BLaER1 (cell line): ENCODE data around the gene DSCAML1.
"Not testable (repeated sequence)": the region's sequence is repeated elsewhere in the genome, so short reads cannot be mapped to it uniquely, and the experiment has no call there.

Experiments
- H3K27ac ChIP-seq: shearing (Covaris generic); formaldehyde crosslinking; 2 replicates; pipeline ENCODE4 v1.8.1; 2022
- H3K27me3 ChIP-seq: shearing (Covaris generic); formaldehyde crosslinking; 2 replicates; pipeline ENCODE4 v1.8.1; 2022
- H3K36me3 ChIP-seq: shearing (Covaris generic); formaldehyde crosslinking; 2 replicates; pipeline ENCODE4 v1.8.1; 2022
- H3K4me1 ChIP-seq: shearing (Covaris generic); formaldehyde crosslinking; 2 replicates; pipeline ENCODE4 v1.8.1; 2022
- H3K4me2 ChIP-seq: shearing (Covaris generic); formaldehyde crosslinking; 2 replicates; pipeline ENCODE4 v1.8.1; 2022
- H3K4me3 ChIP-seq: shearing (Covaris generic); formaldehyde crosslinking; 2 replicates; pipeline ENCODE4 v1.8.1; 2022
- H3K9ac ChIP-seq: shearing (Covaris generic); formaldehyde crosslinking; 2 replicates; pipeline ENCODE4 v1.8.1; 2022
- H3K9me3 ChIP-seq: shearing (Covaris generic); formaldehyde crosslinking; 2 replicates; pipeline ENCODE4 v1.8.1; 2022
- H4K20me1 ChIP-seq: shearing (Covaris generic); formaldehyde crosslinking; 2 replicates; pipeline ENCODE4 v1.8.1; 2022
- Cebpa-rat ChIP-seq: shearing (Covaris generic); IDR thresholded peaks from 2 replicates; pipeline ENCODE4 v1.8.1; 2022

Gene DSCAML1

GRCh38 chr11:117819096-117820040 is 22.4 kb upstream of the DSCAML1 start:
- no peak for TF ChIP-seq Cebpa-rat
- peak overlapping the region; percentile 78 for H3K4me2 ChIP-seq
- no peak overlapping the region for H3K4me3 ChIP-seq
- no peaks in the 10 kb centered on the region for H3K36me3 ChIP-seq
- H4K20me1 ChIP-seq: no peaks in the 10 kb centered on the region
- no peaks in the 10 kb centered on the region for H3K27me3 ChIP-seq
- 0 out of 2 replicates have a peak overlapping the region, but pooled peaks have one; percentile 11 for H3K9ac ChIP-seq
- H3K4me1 ChIP-seq: peaks cover 97% of the 10 kb centered on the region
- no peaks in the 10 kb centered on the region for H3K9me3 ChIP-seq
- peak overlapping the region; percentile 45; the same call in 1 of the 2 replicates for H3K27ac ChIP-seq

DNA sequence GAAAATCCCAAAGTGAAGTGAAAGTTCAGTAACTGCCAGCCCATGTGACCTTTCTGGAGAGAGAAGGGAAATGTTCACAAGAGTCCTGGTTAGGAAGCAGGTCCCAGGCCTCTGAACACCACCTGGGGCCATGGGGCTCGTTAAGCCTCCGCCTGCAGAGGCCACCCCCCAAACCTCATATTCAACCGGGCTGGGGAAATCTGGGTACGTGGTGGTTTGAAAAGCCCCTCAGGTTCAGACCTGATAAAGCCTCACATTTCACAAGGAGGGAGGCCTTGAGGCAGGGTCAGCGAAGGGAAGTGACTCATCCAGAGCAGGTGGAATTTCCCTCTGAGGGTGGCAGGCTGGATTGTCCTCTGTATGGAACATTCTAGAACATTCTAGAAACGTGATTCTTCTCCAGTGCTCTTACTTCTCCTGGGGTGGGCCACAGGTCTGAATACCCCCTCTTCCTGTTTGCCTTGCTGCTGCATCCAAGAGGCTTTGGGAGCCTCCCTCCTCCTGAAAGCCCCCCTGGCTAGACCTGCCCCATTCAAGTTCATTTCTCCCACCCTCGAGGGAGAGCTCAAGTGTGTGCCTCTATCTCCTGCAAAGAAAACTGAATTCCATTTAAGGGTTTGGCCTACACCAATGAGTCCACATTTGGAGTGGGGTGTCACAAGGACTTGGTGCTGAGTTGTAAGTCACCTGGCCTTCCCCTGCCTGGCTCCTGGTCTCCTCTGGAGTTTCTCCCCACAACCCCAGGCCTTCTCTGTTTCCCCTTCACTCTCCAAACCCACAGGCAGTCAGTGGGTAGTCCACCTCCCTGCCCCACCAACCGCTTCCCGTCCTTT is 21.2 kb upstream of the DSCAML1 start:
- H3K27me3 ChIP-seq: no peaks in the 10 kb centered on the region
- H3K4me2 ChIP-seq: peak overlapping the region; percentile 83
- no peaks in the 10 kb centered on the region for H4K20me1 ChIP-seq
- H3K4me1 ChIP-seq: peaks cover 92% of the 10 kb centered on the region
- H3K36me3 ChIP-seq: no peaks in the 10 kb centered on the region
- no peak overlapping the region for H3K9ac ChIP-seq
- H3K9me3 ChIP-seq: no peaks in the 10 kb centered on the region
- H3K27ac ChIP-seq: no peak overlapping the region
- TF ChIP-seq Cebpa-rat: no peak
- no peak overlapping the region for H3K4me3 ChIP-seq

DNA sequence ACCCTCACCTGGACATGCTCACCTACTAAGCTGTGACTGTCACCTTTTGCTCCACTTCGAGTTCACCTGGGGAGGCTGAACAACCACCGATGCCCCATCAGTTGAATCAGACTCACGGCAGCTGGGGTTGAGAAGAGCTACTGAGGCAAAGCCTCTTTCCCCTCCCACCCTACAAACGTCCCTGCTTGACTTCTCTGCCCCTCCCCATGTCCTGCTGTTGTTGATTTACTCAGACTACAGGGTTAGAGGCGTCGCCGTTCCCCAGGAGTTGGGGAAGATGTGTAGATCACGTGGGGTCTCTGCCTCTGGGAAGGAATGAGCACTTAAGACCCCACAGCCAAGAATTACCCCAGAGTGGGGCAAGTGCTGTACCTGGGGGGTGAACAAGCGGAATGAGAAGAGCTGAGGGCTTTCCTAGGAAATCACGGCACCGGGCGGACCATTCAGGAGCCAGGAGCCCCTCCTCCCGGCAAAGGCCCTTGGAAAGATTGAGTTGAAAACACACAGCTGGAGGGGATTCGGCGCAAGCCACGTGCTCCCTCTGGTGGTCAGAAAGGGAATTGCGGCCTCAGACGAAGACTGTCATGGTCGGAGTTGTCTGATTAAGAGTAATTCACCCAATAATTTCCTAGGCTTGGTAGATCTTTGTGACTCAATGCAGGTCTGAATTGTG is 20.5 kb upstream of the DSCAML1 start:
- Histone ChIP-seq H3K9ac (peak overlapping the region; percentile 43; the same call in 1 of the 2 replicates), H3K4me1 (peaks cover 85% of the 10 kb centered on the region), H3K27me3 (no peaks in the 10 kb centered on the region), H3K4me3 (no peak overlapping the region), H3K36me3 (no peaks in the 10 kb centered on the region), H3K4me2 (peak overlapping the region; percentile 83), H3K9me3 (no peaks in the 10 kb centered on the region), H3K27ac (0 out of 2 replicates have a peak overlapping the region, but pooled peaks have one; percentile 63), H4K20me1 (no peaks in the 10 kb centered on the region)
- no peak for TF ChIP-seq Cebpa-rat

DNA sequence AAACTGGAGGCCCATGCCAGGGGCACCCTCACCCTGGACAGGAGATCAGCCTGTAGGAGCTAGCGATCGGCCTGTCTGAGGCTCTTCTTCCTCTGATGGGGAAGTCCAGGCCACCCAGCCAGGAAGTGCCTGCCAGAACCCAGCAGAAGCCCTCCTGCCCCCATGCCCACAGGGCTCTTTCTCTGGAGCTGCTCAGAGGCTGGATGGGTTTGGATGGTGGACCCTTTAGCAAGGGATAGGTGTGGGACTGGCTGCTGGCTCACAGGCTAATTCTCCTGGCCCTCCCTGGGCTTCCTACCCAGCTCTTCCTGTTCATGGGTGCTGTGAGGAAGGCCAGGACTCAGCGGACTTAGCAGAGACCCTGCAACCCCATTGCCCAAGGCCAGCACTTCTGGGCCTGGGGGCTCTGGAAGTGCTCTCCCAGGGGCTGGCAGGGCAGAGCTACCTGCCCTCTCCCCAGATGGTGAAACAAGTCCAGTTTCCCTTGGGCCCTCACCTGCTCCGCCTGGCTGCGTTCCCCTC is 19.9 kb upstream of the DSCAML1 start:
- Histone ChIP-seq H3K9me3 (no peaks in the 10 kb centered on the region), H3K4me1 (peaks cover 79% of the 10 kb centered on the region), H3K27ac (peak overlapping the region; percentile 63), H3K36me3 (no peaks in the 10 kb centered on the region), H3K4me2 (peak overlapping the region; percentile 83), H3K27me3 (no peaks in the 10 kb centered on the region), H3K4me3 (no peak overlapping the region), H3K9ac (peak overlapping the region; percentile 43; the same call in 1 of the 2 replicates), H4K20me1 (no peaks in the 10 kb centered on the region)
- TF ChIP-seq Cebpa-rat: no peak

DNA sequence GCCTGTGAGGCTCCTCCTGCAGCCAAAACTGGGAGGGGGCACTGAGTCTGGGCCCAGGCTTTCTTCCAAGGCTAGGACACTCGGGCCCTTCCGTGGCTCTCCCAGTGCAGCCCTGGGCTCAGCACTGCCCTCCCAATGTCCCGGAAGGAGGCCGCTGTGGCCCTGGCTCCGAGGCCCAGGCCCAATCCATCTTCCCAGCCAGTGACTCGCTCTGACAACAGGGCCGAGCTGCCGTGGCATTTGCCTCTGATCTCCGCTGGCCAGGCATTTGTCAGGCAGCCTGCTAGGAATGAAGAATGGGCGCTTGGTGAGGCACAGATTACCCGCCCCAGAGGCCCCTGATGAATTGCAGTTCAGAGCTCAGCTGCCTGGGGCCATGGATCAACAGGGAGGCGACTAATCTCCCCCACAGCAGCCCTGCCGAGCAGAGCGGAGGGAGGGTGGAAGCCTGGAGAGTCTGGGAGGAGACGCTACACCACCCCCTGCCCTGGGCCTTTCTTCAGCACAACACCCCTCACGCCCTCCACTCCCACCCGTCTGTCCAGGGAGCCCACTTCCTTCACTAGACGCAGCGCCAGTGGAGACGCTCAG is 19.2 kb upstream of the DSCAML1 start:
- peak overlapping the region; percentile 61 for H3K9ac ChIP-seq
- peaks cover 72% of the 10 kb centered on the region for H3K4me1 ChIP-seq
- no peaks in the 10 kb centered on the region for H3K27me3 ChIP-seq
- H4K20me1 ChIP-seq: no peaks in the 10 kb centered on the region
- H3K4me3 ChIP-seq: no peak overlapping the region
- H3K9me3 ChIP-seq: no peaks in the 10 kb centered on the region
- peak overlapping the region; percentile 63 for H3K27ac ChIP-seq
- H3K36me3 ChIP-seq: no peaks in the 10 kb centered on the region
- H3K4me2 ChIP-seq: peak overlapping the region; percentile 83
- TF ChIP-seq Cebpa-rat: no peak

GRCh38 chr11:117815262-117815803 is 18.3 kb upstream of the DSCAML1 start:
- H3K36me3 ChIP-seq: no peaks in the 10 kb centered on the region
- H3K27ac ChIP-seq: peak overlapping the region; percentile 63
- H3K9me3 ChIP-seq: no peaks in the 10 kb centered on the region
- peak overlapping the region; percentile 61; the same call in 1 of the 2 replicates for H3K9ac ChIP-seq
- H3K27me3 ChIP-seq: no peaks in the 10 kb centered on the region
- H3K4me2 ChIP-seq: peak overlapping the region; percentile 83
- no peak for TF ChIP-seq Cebpa-rat
- peaks cover 66% of the 10 kb centered on the region for H3K4me1 ChIP-seq
- peak overlapping the region; percentile 34; the same call in 1 of the 2 replicates for H3K4me3 ChIP-seq
- no peaks in the 10 kb centered on the region for H4K20me1 ChIP-seq

- Histone ChIP-seq H3K27me3 (no peaks in the 10 kb centered on the region), H3K9me3 (no peaks in the 10 kb centered on the region), H4K20me1 (no peaks in the 10 kb centered on the region), H3K4me3 (peak overlapping the region; percentile 34; the same call in 1 of the 2 replicates), H3K27ac (peak overlapping the region; percentile 63; the same call in 1 of the 2 replicates), H3K36me3 (no peaks in the 10 kb centered on the region), H3K4me2 (peak overlapping the region; percentile 83), H3K9ac (peak overlapping the region; percentile 61; the same call in 1 of the 2 replicates), H3K4me1 (peaks cover 61% of the 10 kb centered on the region)
- TF ChIP-seq Cebpa-rat: no peak
Observed at GRCh38 chr11:117814766-117815261, 17.8 kb upstream of the DSCAML1 start.

DNA sequence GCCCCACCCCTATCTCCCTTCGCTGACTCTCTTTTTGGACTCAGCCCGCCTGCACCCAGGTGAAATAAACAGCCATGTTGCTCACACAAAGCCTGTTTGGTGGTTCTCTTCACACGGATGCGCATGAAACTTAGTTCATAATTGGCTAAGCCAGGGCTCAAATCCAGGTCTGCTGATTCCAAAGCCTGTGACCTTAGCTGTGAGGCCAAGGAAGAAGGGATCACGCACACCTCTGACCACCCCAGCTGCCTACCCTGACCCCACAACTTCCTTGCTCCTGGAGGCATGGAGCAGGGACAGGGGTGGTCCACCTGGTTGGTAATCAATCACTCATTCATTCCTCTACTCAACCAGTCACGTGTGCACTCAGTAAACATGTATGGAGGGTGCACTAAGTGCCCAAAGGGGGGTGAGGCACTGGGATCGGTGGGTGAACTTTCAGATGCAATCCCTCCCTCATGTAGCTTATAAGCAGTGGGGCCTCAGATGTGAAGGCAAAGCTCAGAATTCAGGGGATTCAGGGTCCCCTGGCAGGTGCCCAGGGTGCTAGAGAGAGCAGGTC is 17.3 kb upstream of the DSCAML1 start:
- no peak for TF ChIP-seq Cebpa-rat
- Histone ChIP-seq H3K27me3 (no peaks in the 10 kb centered on the region), H3K27ac (0 out of 2 replicates have a peak overlapping the region, but pooled peaks have one; percentile 63), H3K4me3 (peak overlapping the region; percentile 34; the same call in 1 of the 2 replicates), H3K36me3 (no peaks in the 10 kb centered on the region), H4K20me1 (no peaks in the 10 kb centered on the region), H3K4me1 (peaks cover 59% of the 10 kb centered on the region), H3K4me2 (peak overlapping the region; percentile 83), H3K9me3 (no peaks in the 10 kb centered on the region), H3K9ac (peak overlapping the region; percentile 61; the same call in 1 of the 2 replicates)

- H3K27me3 ChIP-seq, H3K27ac ChIP-seq, H3K4me2 ChIP-seq, H3K9ac ChIP-seq, H3K9me3 ChIP-seq, H3K36me3 ChIP-seq, H4K20me1 ChIP-seq, H3K4me3 ChIP-seq: not testable (repeated sequence)
- H3K4me1 ChIP-seq: peaks cover 22% of the 10 kb centered on the region
Observed at GRCh38 chr11:117810056-117810451, 13.0 kb upstream of the DSCAML1 start.
